Neural cell (in vitro differentiated cells): Measurements from ENCODE around the gene ITGB6.

ENCODE experiments used
- CTCF ChIP-seq: fragments of 450-650 bp; IDR thresholded peaks from 2 replicates; pipeline ENCODE4 v1.5.1; 2014; ENCODE audit warnings: antibody characterized with exemption, mild to moderate bottlenecking, moderate library complexity; ENCODE audit not compliant: poor library complexity, severe bottlenecking
- EZH2 ChIP-seq: fragments of 200-600, 300-800 bp; shearing (Covaris generic), sonication (generic); IDR thresholded peaks from 2 replicates; pipeline ENCODE4 v1.6.1; 2014; ENCODE audit warnings: antibody characterized with exemption, low read length, borderline replicate concordance, mild to moderate bottlenecking; ENCODE audit not compliant: insufficient read depth, poor library complexity, severe bottlenecking
- POLR2AphosphoS5 ChIP-seq: IDR thresholded peaks from 2 replicates; pipeline ENCODE4 v1.6.1; 2012
- RAD21 ChIP-seq: fragments of 450-650 bp; conservative IDR thresholded peaks from 2 replicates; pipeline ENCODE4 v1.6.1; 2014; ENCODE audit warnings: antibody characterized with exemption, mild to moderate bottlenecking, moderate library complexity
- TAF1 ChIP-seq: IDR thresholded peaks from 2 replicates; pipeline ENCODE4 v1.6.1; 2012; ENCODE audit warnings: low read depth

GRCh38 chr2:160197587-160197986 lies 2.5 kb downstream of the ITGB6 start:
- no peak for TF ChIP-seq CTCF
- no peak for TF ChIP-seq POLR2AphosphoS5
- no peak for TF ChIP-seq RAD21
- no peak for TF ChIP-seq TAF1
- no peak for TF ChIP-seq EZH2
